ENCODE measurements around the gene SYT9.

GRCh38 chr11:7414973-7415817, 163.5 kb downstream of the SYT9 start:
- TF ChIP-seq CTCF (IDR thresholded peaks at IDR 0.05; ENCODE audit: low read depth, low read length) (no peak), EZH2phosphoT487 (IDR thresholded peaks at IDR 0.05; ENCODE audit: low read depth) (no peak)
